ENCODE data around the gene TMEM212.

The TMEM212 gene

DNA sequence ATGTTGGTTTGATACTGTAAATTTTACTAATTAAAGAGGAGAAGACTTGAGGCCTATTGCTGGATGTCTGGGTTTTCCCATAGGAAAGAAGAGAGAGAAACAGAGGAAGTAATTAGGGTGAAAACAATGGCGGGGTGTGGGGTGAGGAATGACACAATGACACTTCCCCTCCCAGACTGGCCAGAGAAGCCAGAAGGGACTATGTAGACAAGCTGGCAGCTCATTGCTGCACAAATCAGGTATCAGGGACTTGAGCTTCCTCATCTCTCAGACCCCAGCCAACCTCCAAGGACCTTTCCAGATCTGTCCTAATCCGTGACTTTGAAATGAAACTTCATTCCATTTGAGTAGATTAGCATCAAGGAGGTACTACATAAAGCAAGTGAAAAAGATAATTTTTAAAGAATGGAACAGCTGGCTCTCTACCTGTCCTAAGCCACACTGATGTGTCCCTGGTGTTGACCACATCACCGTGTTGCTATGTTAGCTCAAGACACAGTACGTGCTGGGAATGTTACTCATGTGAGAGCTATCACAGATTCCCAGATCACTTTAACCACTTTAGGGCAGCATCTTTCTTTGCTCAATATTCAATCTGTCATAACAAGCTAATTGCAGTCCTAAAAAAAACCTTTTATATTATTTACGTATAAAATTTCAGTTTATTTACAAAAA lies 22.2 kb downstream of the TMEM212 start:
- DNase-seq (no peak), ATAC-seq (ENCODE audit: insufficient read depth, low read depth) (no peak)
- Histone ChIP-seq H3K4me3 (ENCODE audit: low read depth in 1 of 2, low read length in 2 of 2) (no peak overlapping the region), H3K79me2 (ENCODE audit: insufficient read depth, low read length) (no peaks in the 10 kb centered on the region), H4K20me1 (ENCODE audit: insufficient read depth, low read length) (no peaks in the 10 kb centered on the region), H2AFZ (ENCODE audit: low read depth, low read length) (no peak overlapping the region), H3K36me3 (ENCODE audit: insufficient read depth, low read length) (no peaks in the 10 kb centered on the region), H3K9ac (ENCODE audit: low read depth, low read length) (no peak overlapping the region), H3K27ac (ENCODE audit: low read length) (no peak overlapping the region), H3K27me3 (ENCODE audit: insufficient read depth, low read length, poor library complexity) (peaks cover 4% of the 10 kb centered on the region), H3K9me3 (ENCODE audit: insufficient read depth, low read length, severe bottlenecking) (no peaks in the 10 kb centered on the region), H3K4me2 (ENCODE audit: insufficient read depth, low read length) (no peak overlapping the region), H3K4me1 (ENCODE audit: insufficient read depth, low read length) (no peaks in the 10 kb centered on the region)
- TF ChIP-seq EZH2 (IDR thresholded peaks at IDR 0.05; ENCODE audit: borderline replicate concordance, low read depth, low read length, severe bottlenecking), result no peak
- TF ChIP-seq, protein P1, sequence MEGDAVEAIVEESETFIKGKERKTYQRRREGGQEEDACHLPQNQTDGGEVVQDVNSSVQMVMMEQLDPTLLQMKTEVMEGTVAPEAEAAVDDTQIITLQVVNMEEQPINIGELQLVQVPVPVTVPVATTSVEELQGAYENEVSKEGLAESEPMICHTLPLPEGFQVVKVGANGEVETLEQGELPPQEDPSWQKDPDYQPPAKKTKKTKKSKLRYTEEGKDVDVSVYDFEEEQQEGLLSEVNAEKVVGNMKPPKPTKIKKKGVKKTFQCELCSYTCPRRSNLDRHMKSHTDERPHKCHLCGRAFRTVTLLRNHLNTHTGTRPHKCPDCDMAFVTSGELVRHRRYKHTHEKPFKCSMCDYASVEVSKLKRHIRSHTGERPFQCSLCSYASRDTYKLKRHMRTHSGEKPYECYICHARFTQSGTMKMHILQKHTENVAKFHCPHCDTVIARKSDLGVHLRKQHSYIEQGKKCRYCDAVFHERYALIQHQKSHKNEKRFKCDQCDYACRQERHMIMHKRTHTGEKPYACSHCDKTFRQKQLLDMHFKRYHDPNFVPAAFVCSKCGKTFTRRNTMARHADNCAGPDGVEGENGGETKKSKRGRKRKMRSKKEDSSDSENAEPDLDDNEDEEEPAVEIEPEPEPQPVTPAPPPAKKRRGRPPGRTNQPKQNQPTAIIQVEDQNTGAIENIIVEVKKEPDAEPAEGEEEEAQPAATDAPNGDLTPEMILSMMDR (IDR thresholded peaks at IDR 0.05; ENCODE audit: borderline replicate concordance, extremely low read depth, low read length, poor library complexity, severe bottlenecking), result no peak

DNA sequence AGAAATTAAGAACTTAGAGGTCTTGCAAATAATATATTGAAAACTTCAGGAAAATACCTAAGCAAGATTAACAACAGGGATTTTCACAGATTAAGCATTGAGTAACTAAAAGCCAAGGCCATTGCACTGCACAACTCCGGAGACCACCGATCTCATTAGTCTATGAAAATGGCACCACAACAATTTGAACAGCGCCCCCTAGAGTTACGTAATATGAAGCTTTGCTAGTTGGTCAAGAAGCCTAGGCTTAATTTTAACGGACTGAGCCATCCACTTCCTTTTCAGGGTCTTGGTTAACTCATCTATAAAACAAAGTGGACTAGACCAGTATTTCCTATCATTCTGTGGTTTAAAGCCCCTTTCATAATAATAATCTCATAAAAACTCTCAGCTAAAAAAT lies 24.8 kb downstream of the TMEM212 start:
- no peak overlapping the region for H3K9ac ChIP-seq (ENCODE audit: low read depth, low read length)
- no peak overlapping the region for H2AFZ ChIP-seq (ENCODE audit: low read depth, low read length)
- H3K4me1 ChIP-seq (ENCODE audit: insufficient read depth, low read length), result no peaks in the 10 kb centered on the region

DNA sequence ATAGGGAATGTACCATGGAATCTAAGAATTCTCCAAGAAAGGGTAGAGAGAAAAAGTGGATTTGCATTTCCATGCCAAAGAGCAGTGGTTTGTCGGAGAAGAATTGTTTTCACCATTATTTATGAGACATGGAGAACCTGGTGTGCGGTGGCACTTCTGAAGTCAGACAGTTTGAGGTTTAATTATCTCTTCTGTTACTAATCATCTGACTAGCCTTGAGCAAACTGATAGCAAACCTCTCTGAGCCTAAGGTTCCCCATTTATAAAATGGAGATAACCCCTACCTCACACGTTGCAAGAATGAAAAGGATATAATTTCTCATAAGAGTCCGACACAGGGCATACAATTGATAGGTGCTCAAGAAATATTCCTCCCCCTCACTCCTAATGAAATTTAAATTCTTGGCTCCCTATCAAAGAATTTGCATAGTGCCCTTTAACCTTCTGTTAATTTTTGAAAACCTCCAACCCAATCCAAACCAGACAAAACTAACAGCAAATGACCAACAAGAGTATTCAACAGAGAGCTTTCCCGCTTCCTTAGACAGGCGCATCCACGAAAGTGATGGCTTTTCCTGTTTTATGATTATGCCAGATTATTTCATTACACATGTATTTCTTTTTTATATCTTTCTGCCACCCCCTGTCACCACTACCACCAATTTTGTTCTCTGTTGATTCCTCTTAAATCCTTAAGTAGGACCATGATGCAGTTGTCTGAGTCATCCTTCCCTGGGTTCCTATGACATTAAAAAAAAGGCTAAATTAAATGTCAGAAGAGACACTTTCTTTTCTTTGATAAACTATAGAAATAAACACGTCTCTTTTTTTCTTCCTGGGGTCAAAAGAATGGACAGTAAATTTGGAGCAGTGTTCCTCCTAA lies 28.5 kb downstream of the TMEM212 start:
- Histone ChIP-seq H3K36me3 (ENCODE audit: insufficient read depth, low read length) (no peaks in the 10 kb centered on the region), H3K4me1 (ENCODE audit: insufficient read depth, low read length) (no peaks in the 10 kb centered on the region), H3K9me3 (ENCODE audit: insufficient read depth, low read length, severe bottlenecking) (no peaks in the 10 kb centered on the region), H3K4me2 (ENCODE audit: insufficient read depth, low read length) (no peak overlapping the region), H3K4me3 (ENCODE audit: low read depth in 1 of 2, low read length in 2 of 2) (no peak overlapping the region), H2AFZ (ENCODE audit: low read depth, low read length) (no peak overlapping the region), H3K27me3 (ENCODE audit: insufficient read depth, low read length, poor library complexity) (peaks cover 7% of the 10 kb centered on the region), H3K27ac (ENCODE audit: low read length) (no peak overlapping the region), H4K20me1 (ENCODE audit: insufficient read depth, low read length) (peaks cover 3% of the 10 kb centered on the region; the same call in 1 of the 2 replicates), H3K79me2 (ENCODE audit: insufficient read depth, low read length) (no peaks in the 10 kb centered on the region), H3K9ac (ENCODE audit: low read depth, low read length) (no peak overlapping the region)
- TF ChIP-seq, protein P1 (IDR thresholded peaks at IDR 0.05; ENCODE audit: borderline replicate concordance, extremely low read depth, low read length, poor library complexity, severe bottlenecking), result no peak
- TF ChIP-seq EZH2 (IDR thresholded peaks at IDR 0.05; ENCODE audit: borderline replicate concordance, low read depth, low read length, severe bottlenecking), result no peak
- DNase-seq, result no peak
- no peak for ATAC-seq (ENCODE audit: insufficient read depth, low read depth)

More for the DNA sequence above, 24.8 kb downstream of the TMEM212 start:
- Histone ChIP-seq H3K27ac (ENCODE audit: low read length) (no peak overlapping the region), H3K27me3 (ENCODE audit: insufficient read depth, low read length, poor library complexity) (no peaks in the 10 kb centered on the region), H3K9me3 (ENCODE audit: insufficient read depth, low read length, severe bottlenecking) (no peaks in the 10 kb centered on the region), H3K36me3 (ENCODE audit: insufficient read depth, low read length) (no peaks in the 10 kb centered on the region), H4K20me1 (ENCODE audit: insufficient read depth, low read length) (no peaks in the 10 kb centered on the region), H3K79me2 (ENCODE audit: insufficient read depth, low read length) (no peaks in the 10 kb centered on the region), H3K4me3 (ENCODE audit: low read depth in 1 of 2, low read length in 2 of 2) (no peak overlapping the region), H3K4me2 (ENCODE audit: insufficient read depth, low read length) (no peak overlapping the region)
- DNase-seq (no peak), ATAC-seq (ENCODE audit: insufficient read depth, low read depth) (no peak)
- TF ChIP-seq EZH2 (IDR thresholded peaks at IDR 0.05; ENCODE audit: borderline replicate concordance, low read depth, low read length, severe bottlenecking), result no peak
- TF ChIP-seq, protein P1 (IDR thresholded peaks at IDR 0.05; ENCODE audit: borderline replicate concordance, extremely low read depth, low read length, poor library complexity, severe bottlenecking), result peak; percentile 42
